B cell (primary cell): ENCODE measurements around the gene NXPE3. TPM values are rescaled to one million over a fixed set of nuclear protein-coding genes. Genes with fewer than 3 reads are reported as not detected.

Experiments used
- ATAC-seq: fragments of 200-7000 bp; cut with Tn5 transposase; one replicate; pipeline ENCODE4 v1.10.0; 2021; ENCODE audit warnings: low read depth, mild to moderate bottlenecking, moderate number of reproducible peaks, moderate library complexity
- CTCF ChIA-PET: fragments of 350-600 bp; sonication (Branson Sonifier 250); formaldehyde crosslinking; loops from one replicate; lab custom pipeline; 2021; ENCODE audit warnings: antibody characterized with exemption, inconsistent platforms; lab: Charles Lee
- POLR2A ChIA-PET: fragments of 350-600 bp; sonication (Branson Sonifier 250); formaldehyde crosslinking; loops from one replicate; lab custom pipeline; 2021; ENCODE audit warnings: antibody characterized with exemption; lab: Charles Lee
- DNase-seq: peaks from one replicate; pipeline ENCODE4 v3.0.0; 2013
- H2AFZ ChIP-seq: 2 replicates; pipeline ENCODE4 v1.6.1; 2012; ENCODE audit warnings: mild to moderate bottlenecking, low read depth, low read length; ENCODE audit not compliant: insufficient read depth, poor library complexity, severe bottlenecking
- H3K27ac ChIP-seq, 2 donors: 1 replicate in 1 of 2; 2 replicates in 1 of 2; pipeline ENCODE4 v1.5.1; 2012 to 2013; ENCODE audit warnings: low read length in 2 of 2, mild to moderate bottlenecking in 2 of 2, moderate library complexity in 1 of 2
- H3K27me3 ChIP-seq, 4 experiments: fragments of 200-600 bp in 1 of 4; sonication (generic) in 1 of 4; replicated peaks in 1 of 4; 1 replicate in 2 of 4; 2 replicates in 2 of 4; pipeline versions ENCODE4 v1.6.1 to v1.7.0; 2013 to 2016; ENCODE audit warnings: low read length in 3 of 4, mild to moderate bottlenecking in 2 of 4, mixed read lengths in 1 of 4, moderate library complexity in 1 of 4; ENCODE audit not compliant: insufficient read depth in 4 of 4, control insufficient read depth in 3 of 4; ENCODE audit errors: control extremely low read depth in 1 of 4
- H3K36me3 ChIP-seq, 2 experiments: replicated peaks in 1 of 2; 1 replicate in 1 of 2; 2 replicates in 1 of 2; pipeline versions ENCODE4 v1.6.1 to v1.7.1; 2013; ENCODE audit warnings: low read length in 1 of 2; ENCODE audit not compliant: insufficient read depth in 2 of 2, control insufficient read depth in 1 of 2; ENCODE audit errors: control extremely low read depth in 1 of 2, extremely low read depth in 1 of 2
- H3K4me1 ChIP-seq, 2 donors: fragments of 200-600 bp in 1 of 2; sonication (generic) in 1 of 2; 1 replicate in 1 of 2; 2 replicates in 1 of 2; pipeline versions ENCODE4 v1.5.1 to v1.6.1; 2013 to 2017; ENCODE audit warnings: low read length in 2 of 2; ENCODE audit not compliant: control insufficient read depth in 2 of 2, insufficient read depth in 2 of 2
- H3K4me2 ChIP-seq: replicated peaks from 2 replicates; pipeline ENCODE3; 2012; ENCODE audit warnings: mild to moderate bottlenecking, low read depth, low read length; ENCODE audit not compliant: poor library complexity, severe bottlenecking
- H3K4me3 ChIP-seq, 5 experiments: fragments of 200-600 bp in 1 of 5; sonication (generic) in 1 of 5; 1 replicate in 3 of 5; 2 replicates in 2 of 5; pipeline versions ENCODE4 v1.5.1 to v1.7.0; 2011 to 2016; ENCODE audit warnings: low read length in 4 of 5, mild to moderate bottlenecking in 4 of 5, low read depth in 2 of 5, control low read depth in 1 of 5, moderate library complexity in 1 of 5; ENCODE audit not compliant: insufficient read depth in 1 of 5; ENCODE audit errors: control extremely low read depth in 1 of 5, extremely low read depth in 1 of 5
- H3K79me2 ChIP-seq: fragments of 200-600 bp; sonication (generic); one replicate; pipeline ENCODE4 v1.6.0; 2016; ENCODE audit warnings: low read length; ENCODE audit not compliant: control insufficient read depth, insufficient read depth
- H3K9ac ChIP-seq: fragments of 200-600 bp; sonication (generic); 2 replicates; pipeline ENCODE4 v1.6.1; 2017; ENCODE audit warnings: mild to moderate bottlenecking, low read length, moderate library complexity
- H3K9me3 ChIP-seq, 3 donors: one replicate each; pipeline versions ENCODE4 v1.6.1 to v1.7.1; 2013; ENCODE audit warnings: low read length in 2 of 3; ENCODE audit not compliant: control insufficient read depth in 2 of 3, insufficient read depth in 1 of 3; ENCODE audit errors: control extremely low read depth in 1 of 3
- H4K20me1 ChIP-seq: 2 replicates; pipeline ENCODE4 v1.6.0; 2012; ENCODE audit warnings: mild to moderate bottlenecking, low read length; ENCODE audit not compliant: insufficient read depth, control insufficient read depth, poor library complexity, severe bottlenecking
- H3K27ac Mint-ChIP-seq: one replicate; pipeline ENCODE4 v1.8.0; 2021; ENCODE audit warnings: mixed read lengths
- H3K27me3 Mint-ChIP-seq: one replicate; pipeline ENCODE4 v1.8.0; 2021; ENCODE audit warnings: mixed read lengths
- H3K4me1 Mint-ChIP-seq: one replicate; pipeline ENCODE4 v1.8.0; 2021; ENCODE audit warnings: mixed read lengths
- H3K4me3 Mint-ChIP-seq: one replicate; pipeline ENCODE4 v1.8.0; 2021; ENCODE audit warnings: mixed read lengths
- H3K9me3 Mint-ChIP-seq: one replicate; pipeline ENCODE4 v1.8.0; 2022; ENCODE audit warnings: mixed read lengths; ENCODE audit not compliant: insufficient read depth
- CTCF ChIP-seq: fragments of 200-600 bp; IDR thresholded peaks from one replicate; pipeline ENCODE4 v1.8.0; 2022; ENCODE audit warnings: antibody characterized with exemption, mild to moderate bottlenecking
- EZH2 ChIP-seq: IDR thresholded peaks from 2 replicates; pipeline ENCODE4 v1.6.1; 2012; ENCODE audit warnings: borderline replicate concordance, low read depth, mild to moderate bottlenecking, moderate library complexity, low read length; ENCODE audit not compliant: insufficient read depth, poor library complexity, severe bottlenecking
- WGBS: methylation state at CpG from one replicate; pipeline ENCODE4 v1.1.5; 2013; ENCODE audit warnings: missing lambda C conversion rate; ENCODE audit not compliant: insufficient coverage; 5-methylcytosine and 5-hydroxymethylcytosine counted together
- intact Hi-C: fragments of 100-400 bp; cut with micrococcal nuclease; formaldehyde crosslinking; loops from one replicate; pipeline ENCODE4 v1.10.0; 2022
- polyA plus RNA-seq: library from polyadenylated mRNA; depleted of rRNA; stranded (reverse); fragments of >200 nt; gene quantifications from 2 replicates; pipeline ENCODE4 v1.2.3, GENCODE V29; 2012
- total RNA-seq, 2 donors: library from RNA; stranded (reverse); fragments of 120-200 nt in 1 of 2; gene quantifications; 1 replicate in 1 of 2; 2 replicates in 1 of 2; pipeline versions ENCODE4 v1.2.3 to v1.2.4, GENCODE V29; 2013 to 2022

NXPE3 gene
- total and polyA plus RNA-seq, 2 donors (not counting 1 experiment from before 2014, with no cell fraction given): 15.4 to 19.7 TPM

- Histone ChIP-seq H3K4me3 (no peak overlapping the region), H3K9ac (no peak overlapping the region), H3K4me1 (peaks cover under 1 to 2% of the 10 kb centered on the region in 2 donors), H4K20me1 (no peaks in the 10 kb centered on the region), H3K36me3 (peaks cover 24 to 50% of the 10 kb centered on the region in 2 experiments), H3K4me2 (no peak overlapping the region), H3K9me3 (no peaks in the 10 kb centered on the region), H3K27ac (no peak overlapping the region), H2AFZ (no peak overlapping the region), H3K27me3 (no peaks in the 10 kb centered on the region), H3K79me2 (peaks cover 12% of the 10 kb centered on the region)
- Mint-ChIP-seq H3K4me3 (no peak overlapping the region), H3K27me3 (no peaks in the 10 kb centered on the region), H3K4me1 (peaks cover 5% of the 10 kb centered on the region), H3K27ac (no peak overlapping the region), H3K9me3 (no peaks in the 10 kb centered on the region)
- DNase-seq: no peak
- ChIA-PET CTCF (no interaction called here), POLR2A (no interaction called here)
- TF ChIP-seq CTCF: no peak
- no peak for TF ChIP-seq EZH2
- intact Hi-C loops: no loop called here
- ATAC-seq: no peak
These were observed 48.2 kb upstream of the NXPE3 start for GRCh38 chr3:101730839-101731238.

GRCh38 chr3:101732240-101732641 is 46.8 kb upstream of the NXPE3 start:
- H3K4me3 ChIP-seq: no peak overlapping the region
- no peaks in the 10 kb centered on the region for H3K27me3 ChIP-seq
- no peak overlapping the region for H2AFZ ChIP-seq
- Mint-ChIP-seq H3K4me3 (no peak overlapping the region), H3K27me3 (no peaks in the 10 kb centered on the region), H3K27ac (no peak overlapping the region), H3K4me1 (no peaks in the 10 kb centered on the region), H3K9me3 (no peaks in the 10 kb centered on the region)
- H4K20me1 ChIP-seq: no peaks in the 10 kb centered on the region
- 100% methylated on average over 1 of the region's 4 CpGs for WGBS
- peaks cover 8% of the 10 kb centered on the region for H3K79me2 ChIP-seq
- TF ChIP-seq EZH2: no peak
- no peak for TF ChIP-seq CTCF
- ATAC-seq: no peak
- peaks cover 24 to 59% of the 10 kb centered on the region in 2 experiments for H3K36me3 ChIP-seq
- ChIA-PET POLR2A (no interaction called here), CTCF (interaction anchor here (0.7 kb wide), 1 partner anchor 10 kb away, joined by 3 read pairs; no protein-coding TSS in a partner anchor)
- H3K27ac ChIP-seq: no peak overlapping the region
- H3K4me2 ChIP-seq: no peak overlapping the region
- intact Hi-C loops: no loop called here
- no peaks in the 10 kb centered on the region for H3K9me3 ChIP-seq
- DNase-seq: no peak
- no peaks in the 10 kb centered on the region for H3K4me1 ChIP-seq
- no peak overlapping the region for H3K9ac ChIP-seq
